HG03565 (cell line): ENCODE measurements around the gene FARP1.

Source experiments
- ATAC-seq: cut with Tn5 transposase; IDR thresholded peaks from one replicate; pipeline ENCODE4 v1.9.1; 2021; ENCODE audit warnings: mild to moderate bottlenecking, moderate library complexity; ENCODE audit not compliant: unreplicated experiment

FARP1 gene

DNA sequence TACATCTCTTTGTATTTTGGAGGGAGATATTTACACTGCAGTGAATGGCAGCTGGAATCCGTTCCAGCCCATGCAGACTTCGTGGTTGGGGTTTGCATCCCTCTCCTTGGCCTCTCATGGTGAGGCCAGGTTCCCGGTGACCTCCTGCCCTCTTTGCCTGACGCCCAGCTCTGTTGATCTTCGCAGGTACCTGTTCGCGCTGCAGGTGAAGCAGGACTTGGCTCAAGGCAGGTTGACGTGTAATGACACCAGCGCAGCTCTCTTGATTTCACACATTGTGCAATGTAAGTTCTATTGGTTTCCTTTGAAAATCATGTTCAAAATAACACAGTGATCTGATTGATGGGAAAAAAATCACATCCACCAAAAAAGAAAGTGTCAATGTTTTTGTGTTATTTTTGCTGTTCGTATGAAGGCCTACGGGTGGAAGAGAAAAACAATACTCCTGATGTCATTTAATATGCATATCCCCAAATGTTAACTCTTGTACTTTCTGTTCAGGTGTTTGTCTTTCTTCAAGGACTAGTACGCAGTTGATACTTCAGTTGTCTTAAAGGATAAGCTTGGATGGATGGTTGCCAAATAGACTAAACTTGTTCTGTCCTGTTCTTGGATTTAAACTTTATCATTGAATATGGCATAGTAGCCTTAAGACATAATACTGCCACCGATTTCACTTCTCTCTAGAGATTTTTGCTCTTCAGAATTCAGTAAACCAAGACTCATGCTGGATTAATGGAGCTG, 234.9 kb downstream of the FARP1 start:
- ATAC-seq: no peak

GRCh38 chr13:98384739-98385138, 241.8 kb downstream of the FARP1 start:
- no peak for ATAC-seq

DNA sequence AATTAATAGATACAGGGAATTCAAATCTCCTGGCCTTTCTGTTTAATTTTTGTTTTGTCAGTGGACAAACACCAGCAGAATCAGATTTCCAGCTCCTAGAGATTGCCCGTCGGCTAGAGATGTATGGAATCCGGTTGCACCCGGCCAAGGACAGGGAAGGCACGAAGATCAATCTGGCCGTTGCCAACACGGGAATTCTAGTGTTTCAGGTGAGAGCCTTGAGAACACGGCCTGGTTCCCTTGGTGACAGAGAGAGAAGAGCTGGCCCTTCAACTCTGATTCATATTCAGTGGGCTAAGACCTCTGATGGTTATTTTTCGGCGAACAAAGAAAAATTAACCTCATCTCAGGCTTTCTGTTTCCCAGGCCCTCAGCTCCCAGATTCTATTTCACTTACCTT, 242.7 kb downstream of the FARP1 start:
- ATAC-seq: no peak

GRCh38 chr13:98386637-98387036, 243.7 kb downstream of the FARP1 start:
- ATAC-seq: no peak

- ATAC-seq: no peak
These were observed 246.4 kb downstream of the FARP1 start for GRCh38 chr13:98389319-98389718.

- no peak for ATAC-seq
These were observed 247.3 kb downstream of the FARP1 start for GRCh38 chr13:98390086-98390715.

GRCh38 chr13:98393873-98394272, 251.0 kb downstream of the FARP1 start:
- no peak for ATAC-seq

DNA sequence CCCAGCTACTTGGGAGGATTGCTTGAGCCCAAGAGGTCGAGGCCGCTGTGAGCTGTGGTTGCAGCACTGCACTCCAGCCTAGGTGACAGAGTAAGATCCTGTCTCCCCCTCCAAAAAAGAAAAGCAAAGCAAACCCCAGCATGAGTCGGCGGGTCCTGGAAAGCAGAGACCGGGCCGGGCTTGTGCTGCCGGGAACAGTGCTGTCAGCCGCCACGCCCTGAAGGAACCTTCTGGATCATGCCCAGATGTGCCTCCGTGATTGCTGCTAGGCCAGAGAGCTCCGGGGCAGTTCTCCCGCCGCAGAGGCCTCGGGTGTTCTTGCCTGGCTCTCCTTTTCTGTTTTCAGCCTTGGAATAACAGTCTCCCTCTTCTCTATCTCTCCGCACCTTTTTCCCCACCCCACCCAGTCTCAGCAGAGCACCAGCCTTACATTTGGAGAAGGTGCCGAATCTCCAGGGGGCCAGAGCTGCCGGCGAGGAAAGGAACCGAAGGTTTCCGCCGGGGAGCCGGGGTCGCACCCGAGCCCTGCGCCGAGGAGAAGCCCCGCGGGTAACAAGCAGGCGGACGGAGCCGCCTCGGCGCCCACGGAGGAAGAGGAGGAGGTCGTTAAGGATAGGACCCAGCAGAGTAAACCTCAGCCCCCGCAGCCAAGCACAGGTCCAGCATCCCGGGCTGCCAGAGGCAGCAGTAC, 252.1 kb downstream of the FARP1 start:
- no peak for ATAC-seq

DNA sequence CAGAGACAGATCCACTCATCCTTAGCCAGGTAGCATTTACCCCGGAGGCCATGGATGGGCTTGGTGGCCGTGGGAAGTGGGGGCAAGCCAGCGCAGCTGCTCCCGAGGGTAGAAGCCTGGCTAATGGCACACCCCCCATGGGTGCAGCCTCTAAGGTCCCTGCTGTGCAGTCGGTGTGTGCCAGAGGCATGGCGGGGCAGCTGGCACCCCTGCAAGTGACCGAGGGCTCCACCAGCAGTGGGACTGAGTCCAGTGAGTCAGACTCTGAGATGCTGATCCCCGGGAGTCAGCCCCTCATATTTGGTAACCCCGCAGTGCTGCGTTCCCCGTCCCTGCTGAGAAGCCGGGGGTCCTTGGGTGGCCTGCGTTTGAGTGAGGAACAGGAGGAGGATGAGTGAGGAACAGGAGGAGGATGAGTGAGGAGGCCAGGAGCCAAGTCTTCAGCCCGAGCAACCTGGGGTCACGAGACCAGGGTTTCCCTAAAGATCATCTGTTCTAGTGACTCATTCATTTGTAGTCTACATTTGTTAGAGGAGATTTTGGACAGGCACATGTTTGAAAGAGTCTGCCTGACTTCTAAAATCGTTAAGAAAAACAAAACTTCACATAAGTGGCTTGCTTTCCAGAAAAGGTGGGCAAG, 253.3 kb downstream of the FARP1 start:
- ATAC-seq: no peak

DNA sequence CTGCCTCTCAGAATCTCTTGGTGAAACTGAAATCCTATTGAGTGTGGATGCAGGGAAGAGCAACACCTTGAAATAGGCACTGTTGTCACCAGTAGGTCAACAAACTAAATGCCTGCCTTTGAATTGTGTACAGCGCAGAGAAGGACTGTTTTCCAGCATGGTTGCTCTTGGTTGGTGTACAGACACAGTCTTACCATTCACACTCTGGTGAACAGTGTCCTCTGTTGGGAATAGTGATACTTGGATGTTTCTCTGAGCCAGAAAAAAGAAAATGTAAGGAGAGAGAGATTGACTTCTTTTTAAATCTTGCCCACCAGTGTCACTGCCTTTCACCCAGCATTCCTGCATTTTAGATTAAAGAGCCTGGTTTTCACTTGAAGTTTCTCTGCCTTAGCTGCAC, 254.3 kb downstream of the FARP1 start:
- ATAC-seq: no peak

DNA sequence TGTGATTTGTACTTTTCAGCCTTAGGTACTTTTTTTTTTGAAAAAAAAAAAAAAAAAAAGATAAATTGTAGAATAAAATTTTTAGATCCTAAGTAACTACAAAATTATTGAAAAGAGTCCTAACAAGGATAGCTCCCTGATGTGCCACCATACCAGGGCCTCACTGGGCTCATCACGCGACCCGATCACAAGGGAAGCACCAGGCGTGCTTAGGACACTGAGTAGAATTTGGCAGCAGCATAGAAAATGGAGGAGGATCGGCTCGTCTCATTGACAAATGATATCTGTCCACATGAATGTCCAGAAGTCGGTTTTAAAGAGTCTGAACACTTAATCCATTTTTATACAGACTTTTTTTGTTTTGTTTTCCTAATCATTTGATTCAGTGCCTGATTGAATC, 255.0 kb downstream of the FARP1 start:
- ATAC-seq: no peak

GRCh38 chr13:98398581-98398980, 255.7 kb downstream of the FARP1 start:
- no peak for ATAC-seq

DNA sequence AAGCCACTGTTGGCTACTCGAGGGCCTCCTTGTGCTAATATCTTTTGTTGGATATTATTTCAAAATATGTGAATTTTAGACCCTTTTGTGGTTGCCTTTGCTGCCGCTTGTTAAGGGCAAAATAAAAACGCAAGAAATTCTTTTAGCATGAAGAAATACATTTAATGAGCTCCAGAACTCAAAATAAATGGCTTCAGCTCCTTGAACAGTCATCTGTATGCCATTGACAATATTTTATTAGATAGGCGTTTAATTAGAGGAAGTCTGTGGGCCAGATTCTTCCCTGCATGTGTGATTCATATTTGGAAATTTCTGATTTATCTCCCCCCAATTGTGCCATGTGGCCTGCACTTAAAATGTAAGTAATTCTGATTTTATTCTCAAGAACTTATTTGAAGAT, 256.9 kb downstream of the FARP1 start:
- ATAC-seq: no peak

- ATAC-seq: no peak
These were observed 259.0 kb downstream of the FARP1 start for GRCh38 chr13:98401934-98402333.

DNA sequence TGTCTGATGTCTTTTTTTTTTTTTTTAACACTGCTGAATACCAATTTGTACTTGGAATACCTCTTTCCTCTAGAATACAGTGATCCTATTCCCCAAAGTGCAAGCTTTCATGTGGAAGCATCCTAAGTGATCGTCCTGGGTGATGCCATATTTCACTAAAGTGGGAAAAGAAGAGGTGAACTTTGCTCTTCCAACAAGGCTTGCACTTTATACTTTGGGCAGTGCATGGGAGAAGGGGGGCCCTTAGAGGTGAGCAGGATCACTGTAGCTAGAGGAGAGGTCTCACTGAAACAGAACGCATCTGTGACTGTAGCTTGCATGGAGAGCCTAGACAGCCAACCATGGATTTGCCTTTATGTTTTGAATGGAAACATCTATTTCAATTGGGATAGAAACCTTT, 260.2 kb downstream of the FARP1 start:
- no peak for ATAC-seq

DNA sequence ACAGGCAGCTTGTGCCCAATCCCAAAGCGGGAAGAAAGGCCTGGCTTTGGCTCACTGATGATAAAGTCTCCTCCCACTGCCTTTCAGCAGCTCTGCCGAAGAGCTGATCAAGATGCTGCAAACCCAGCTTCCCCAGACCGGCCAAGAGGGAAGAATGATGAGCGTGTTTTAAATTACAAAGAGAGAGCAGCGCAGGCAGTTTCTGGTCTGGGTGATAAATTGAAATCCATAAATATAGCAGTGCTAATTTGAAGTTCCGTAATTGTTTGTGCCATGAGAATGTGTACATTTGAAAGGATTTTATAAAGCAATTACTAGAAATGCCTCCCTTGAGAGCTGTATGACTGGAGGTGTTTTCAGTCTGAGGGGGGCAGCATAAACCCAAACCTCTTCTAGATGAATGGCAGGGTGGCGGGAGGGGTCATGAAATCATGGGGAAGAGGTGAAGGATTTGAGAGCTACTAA, 262.2 kb downstream of the FARP1 start:
- ATAC-seq: no peak

DNA sequence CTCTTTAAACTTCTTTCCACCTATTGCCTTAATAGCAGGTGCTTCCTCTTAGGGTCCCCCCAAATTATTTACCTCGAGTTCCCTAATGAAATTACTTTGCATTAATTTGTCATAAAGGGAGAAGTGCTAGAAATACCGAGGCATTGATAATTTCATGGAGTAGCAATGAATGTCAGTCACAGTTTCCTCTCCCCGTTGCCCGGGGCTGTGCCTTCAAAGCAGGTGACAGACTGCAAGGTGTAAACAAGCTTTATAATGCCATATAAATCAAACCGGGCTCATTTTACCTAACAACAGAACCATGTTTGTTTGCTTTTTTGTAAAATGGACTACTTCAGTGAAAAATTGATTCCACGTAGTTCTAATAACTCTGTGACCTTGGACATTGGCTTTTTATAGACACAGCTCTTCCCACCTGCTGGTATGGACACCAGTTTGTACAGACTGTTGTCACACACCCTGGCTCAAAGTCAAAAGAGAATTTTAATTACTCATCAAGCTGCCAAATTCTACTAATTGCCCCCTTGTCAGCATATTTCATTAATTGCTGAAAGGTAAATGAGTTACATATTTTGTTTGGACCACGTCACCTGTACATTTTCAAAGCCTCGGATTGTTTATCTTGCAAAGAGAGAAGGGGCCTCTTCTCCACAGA, 262.9 kb downstream of the FARP1 start:
- no peak for ATAC-seq

- ATAC-seq: no peak
These were observed 263.5 kb downstream of the FARP1 start for GRCh38 chr13:98406427-98406826.

DNA sequence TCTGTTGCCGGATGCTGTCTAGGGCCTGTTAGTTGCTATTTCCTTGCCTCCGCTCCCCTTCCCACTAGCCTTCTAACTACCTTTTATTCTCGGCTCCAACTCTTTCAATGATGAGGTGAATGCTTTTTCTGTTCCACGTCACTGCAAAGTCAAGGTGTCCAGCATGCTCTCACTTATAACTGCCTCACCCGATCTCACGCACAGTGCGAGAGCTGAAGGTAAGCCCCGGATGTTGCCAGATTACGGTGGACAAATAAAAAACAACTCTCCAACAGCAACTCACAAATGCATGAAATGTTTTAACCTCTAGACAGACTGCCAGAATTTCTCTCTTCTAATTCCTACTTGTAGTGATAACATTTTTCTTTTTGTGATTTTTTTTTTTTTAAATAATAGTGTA, 264.1 kb downstream of the FARP1 start:
- no peak for ATAC-seq

DNA sequence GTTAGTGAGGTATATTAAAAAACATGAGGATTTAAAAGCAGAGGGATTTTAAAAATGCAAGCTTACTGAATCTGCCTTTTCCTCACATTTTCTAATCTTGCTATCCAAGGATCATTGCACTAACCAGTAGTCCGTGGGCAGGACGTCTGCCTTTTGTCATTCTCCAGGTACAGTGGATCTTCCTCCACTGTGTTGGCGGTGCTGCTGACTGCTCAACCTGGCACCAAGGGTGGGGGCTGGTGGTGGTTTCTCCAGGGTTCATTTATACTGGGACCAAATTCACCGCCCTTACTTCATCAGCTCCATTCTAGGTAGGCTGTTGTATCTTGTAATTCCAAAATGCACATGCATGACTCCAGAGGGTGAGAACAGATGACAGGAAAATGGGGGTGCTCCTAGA, 264.7 kb downstream of the FARP1 start:
- ATAC-seq: no peak

DNA sequence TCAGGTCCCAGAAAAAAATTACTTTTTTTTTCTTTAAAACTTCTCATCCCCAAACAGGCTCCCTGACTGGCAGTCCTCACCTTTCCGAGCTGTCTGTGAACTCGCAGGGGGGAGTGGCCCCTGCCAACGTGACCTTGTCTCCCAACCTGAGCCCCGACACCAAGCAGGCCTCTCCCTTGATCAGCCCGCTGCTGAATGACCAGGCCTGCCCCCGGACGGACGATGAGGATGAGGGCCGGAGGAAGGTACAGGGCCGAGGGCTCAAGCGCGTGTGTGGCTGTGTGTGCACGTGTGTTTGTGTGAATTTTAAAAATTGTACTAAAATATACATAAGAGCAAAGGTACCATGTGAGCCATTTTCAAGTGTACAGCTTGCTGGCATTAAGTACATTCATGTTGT, 266.4 kb downstream of the FARP1 start:
- no peak for ATAC-seq
